AG09319 (cell line): Measurements from ENCODE around the gene CDCA4.
A peak's percentile ranks its signal among the peaks of the same experiment; 100 is the strongest.

Source experiments
- DNase-seq: peaks from one replicate; pipeline ENCODE4 v3.0.0-alpha.2; 2010; ENCODE audit warnings: low read depth; ENCODE audit errors: extremely low read depth
- CTCF ChIP-seq: IDR thresholded peaks from 2 replicates; pipeline ENCODE4 v1.5.1; 2011; ENCODE audit warnings: low read depth, mild to moderate bottlenecking, inconsistent platforms, low read length, moderate library complexity

The CDCA4 gene

GRCh38 chr14:105014631-105015030, 6.3 kb downstream of the CDCA4 start:
- TF ChIP-seq CTCF: no peak

GRCh38 chr14:105014032-105014431, 6.9 kb downstream of the CDCA4 start:
- no peak for DNase-seq
- TF ChIP-seq CTCF: no peak

More at GRCh38 chr14:105014631-105015030, 6.3 kb downstream of the CDCA4 start:
- no peak for DNase-seq

GRCh38 chr14:105013150-105013785, 7.6 kb downstream of the CDCA4 start:
- no peak for TF ChIP-seq CTCF
- DNase-seq: no peak

- peak; percentile 7 for TF ChIP-seq CTCF
- DNase-seq: no peak
Observed at GRCh38 chr14:105012171-105012985, 8.5 kb downstream of the CDCA4 start.

GRCh38 chr14:105011312-105011990, 9.4 kb downstream of the CDCA4 start:
- no peak for DNase-seq
- no peak for TF ChIP-seq CTCF

GRCh38 chr14:105010891-105011291, 10.0 kb downstream of the CDCA4 start:
- DNase-seq: no peak
- TF ChIP-seq CTCF: no peak

- no peak for DNase-seq
- no peak for TF ChIP-seq CTCF
Observed at GRCh38 chr14:105010106-105010505, 10.8 kb downstream of the CDCA4 start.
